HUES48 (cell line): Measurements from ENCODE around the gene YAP1.

Source experiments
- H3K27ac ChIP-seq: one replicate; pipeline ENCODE4 v1.7.0; 2013; ENCODE audit warnings: low read depth, low read length, inconsistent platforms
- H3K27me3 ChIP-seq: 2 replicates; pipeline ENCODE4 v1.6.1; 2013; ENCODE audit warnings: mild to moderate bottlenecking, low read length; ENCODE audit not compliant: control insufficient read depth, insufficient read depth
- H3K36me3 ChIP-seq: 2 replicates; pipeline ENCODE4 v1.6.1; 2013; ENCODE audit warnings: low read length; ENCODE audit not compliant: control insufficient read depth, insufficient read depth
- H3K4me1 ChIP-seq: 2 replicates; pipeline ENCODE4 v1.6.1; 2013; ENCODE audit warnings: mild to moderate bottlenecking, low read length; ENCODE audit not compliant: control insufficient read depth, insufficient read depth
- H3K4me3 ChIP-seq: 2 replicates; pipeline ENCODE4 v1.5.1; 2013; ENCODE audit warnings: mild to moderate bottlenecking, low read depth, low read length
- H3K9ac ChIP-seq: 2 replicates; pipeline ENCODE4 v1.6.1; 2013; ENCODE audit warnings: mild to moderate bottlenecking, low read depth, low read length, moderate library complexity
- H3K9me3 ChIP-seq: 2 replicates; pipeline ENCODE4 v1.6.1; 2013; ENCODE audit warnings: low read length; ENCODE audit not compliant: control insufficient read depth, insufficient read depth

The YAP1 gene

GRCh38 chr11:102158164-102158735 lies 48.0 kb downstream of the YAP1 start:
- Histone ChIP-seq H3K27ac (no peak overlapping the region), H3K9ac (no peak overlapping the region), H3K36me3 (peaks cover 12% of the 10 kb centered on the region), H3K9me3 (no peaks in the 10 kb centered on the region), H3K4me3 (no peak overlapping the region), H3K27me3 (no peaks in the 10 kb centered on the region), H3K4me1 (peaks cover 5% of the 10 kb centered on the region; the same call in 1 of the 2 replicates)

GRCh38 chr11:102163368-102163767 lies 53.1 kb downstream of the YAP1 start:
- Histone ChIP-seq H3K9me3 (no peaks in the 10 kb centered on the region), H3K27ac (no peak overlapping the region)

DNA sequence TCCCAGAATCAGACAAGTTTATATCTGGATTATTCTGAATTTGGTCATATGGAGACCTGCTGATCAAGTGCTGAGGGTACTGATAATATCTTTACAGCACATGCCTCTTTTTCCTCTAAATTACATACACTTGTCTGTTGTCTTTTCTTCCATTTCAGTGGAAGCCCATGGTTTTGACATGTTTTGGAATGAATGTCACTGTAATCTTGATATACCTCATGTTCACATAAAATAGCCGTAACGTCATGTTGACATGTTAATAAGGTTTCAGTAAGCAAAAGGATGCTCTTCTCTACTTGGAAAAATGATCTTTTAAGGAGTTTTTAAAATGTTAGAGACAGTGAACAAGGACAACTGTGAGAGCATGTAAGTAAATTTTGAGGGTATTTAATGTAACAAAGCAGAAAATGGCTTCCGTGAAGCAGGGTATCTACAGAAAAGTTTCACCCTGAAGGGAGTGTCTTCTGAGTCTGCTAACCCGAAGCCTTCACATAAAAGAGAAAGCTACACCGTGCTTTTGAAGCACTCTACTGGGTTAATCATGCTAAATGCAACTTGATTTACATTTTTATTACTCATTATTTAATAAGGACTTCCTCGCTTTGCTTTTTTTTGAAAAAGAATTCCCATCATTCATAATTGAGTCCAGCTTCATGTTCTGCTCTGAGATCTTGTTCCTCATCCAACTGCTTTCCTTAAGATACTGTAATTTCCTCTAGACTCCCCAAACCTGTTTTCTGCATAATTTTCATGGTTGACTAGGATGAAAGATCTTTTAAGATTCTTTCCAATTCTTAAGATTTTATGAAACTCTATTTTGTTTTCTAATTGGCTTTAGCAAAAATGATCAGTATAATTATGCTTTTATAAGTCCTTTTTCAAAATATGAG lies 56.2 kb downstream of the YAP1 start:
- H3K36me3 ChIP-seq, result peaks cover 20% of the 10 kb centered on the region
- H3K27ac ChIP-seq, result no peak overlapping the region
- no peak overlapping the region for H3K9ac ChIP-seq
- H3K4me1 ChIP-seq, result peaks cover 7% of the 10 kb centered on the region
- H3K27me3 ChIP-seq, result no peaks in the 10 kb centered on the region
- no peaks in the 10 kb centered on the region for H3K9me3 ChIP-seq
- H3K4me3 ChIP-seq, result no peak overlapping the region

More at GRCh38 chr11:102163368-102163767, 53.1 kb downstream of the YAP1 start:
- Histone ChIP-seq H3K27me3 (no peaks in the 10 kb centered on the region), H3K9ac (no peak overlapping the region), H3K36me3 (peaks cover 20% of the 10 kb centered on the region), H3K4me3 (no peak overlapping the region), H3K4me1 (peaks cover 3% of the 10 kb centered on the region)

DNA sequence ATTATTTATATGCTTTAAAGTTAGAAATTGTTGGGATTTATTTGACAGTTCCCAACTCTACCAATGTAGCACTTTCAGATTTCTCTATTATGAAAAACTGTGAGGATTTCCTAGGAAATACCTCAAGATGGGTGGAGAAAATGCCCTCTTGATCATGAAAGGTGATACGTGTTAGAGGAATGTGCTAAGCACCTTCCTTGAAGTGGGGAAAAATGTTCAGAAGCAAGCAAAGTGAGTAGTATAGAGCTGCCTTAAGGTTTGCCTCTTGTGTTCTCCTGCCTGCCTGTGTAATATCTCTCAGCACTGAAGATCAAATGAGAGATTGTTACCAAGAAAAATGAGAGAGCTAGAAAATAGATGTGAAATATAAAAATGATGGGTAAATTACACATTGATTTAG lies 58.2 kb downstream of the YAP1 start:
- Histone ChIP-seq H3K27ac (no peak overlapping the region), H3K36me3 (peaks cover 6% of the 10 kb centered on the region)

GRCh38 chr11:102171101-102171500 lies 60.9 kb downstream of the YAP1 start:
- no peaks in the 10 kb centered on the region for H3K9me3 ChIP-seq
- no peak overlapping the region for H3K4me3 ChIP-seq
- H3K4me1 ChIP-seq, result peaks cover 7% of the 10 kb centered on the region
- no peak overlapping the region for H3K27ac ChIP-seq
- H3K9ac ChIP-seq, result no peak overlapping the region
- H3K36me3 ChIP-seq, result peaks cover 10% of the 10 kb centered on the region
- H3K27me3 ChIP-seq, result no peaks in the 10 kb centered on the region

More for the DNA sequence above, 58.2 kb downstream of the YAP1 start:
- no peaks in the 10 kb centered on the region for H3K27me3 ChIP-seq
- H3K4me3 ChIP-seq, result no peak overlapping the region
- H3K9me3 ChIP-seq, result no peaks in the 10 kb centered on the region
- H3K4me1 ChIP-seq, result peaks cover 7% of the 10 kb centered on the region
- no peak overlapping the region for H3K9ac ChIP-seq

GRCh38 chr11:102172127-102172848 lies 62.0 kb downstream of the YAP1 start:
- peaks cover 7% of the 10 kb centered on the region for H3K4me1 ChIP-seq
- H3K27ac ChIP-seq, result no peak overlapping the region
- H3K4me3 ChIP-seq, result no peak overlapping the region
- no peaks in the 10 kb centered on the region for H3K9me3 ChIP-seq
- no peaks in the 10 kb centered on the region for H3K27me3 ChIP-seq
- no peak overlapping the region for H3K9ac ChIP-seq
- peaks cover 13% of the 10 kb centered on the region for H3K36me3 ChIP-seq

GRCh38 chr11:102177126-102177525 lies 66.9 kb downstream of the YAP1 start:
- Histone ChIP-seq H3K36me3 (peaks cover 30% of the 10 kb centered on the region), H3K9me3 (no peaks in the 10 kb centered on the region), H3K27ac (no peak overlapping the region), H3K27me3 (no peaks in the 10 kb centered on the region), H3K9ac (no peak overlapping the region), H3K4me1 (peaks cover 4% of the 10 kb centered on the region; the same call in 1 of the 2 replicates), H3K4me3 (no peak overlapping the region)

- peaks cover 30% of the 10 kb centered on the region for H3K36me3 ChIP-seq
- H3K4me3 ChIP-seq, result no peak overlapping the region
- no peak overlapping the region for H3K9ac ChIP-seq
- H3K9me3 ChIP-seq, result no peaks in the 10 kb centered on the region
- H3K4me1 ChIP-seq, result peaks cover 4% of the 10 kb centered on the region; the same call in 1 of the 2 replicates
- peak overlapping the region; percentile 54 for H3K27ac ChIP-seq
- no peaks in the 10 kb centered on the region for H3K27me3 ChIP-seq
These were observed 67.9 kb downstream of the YAP1 start for GRCh38 chr11:102177974-102178631.

- Histone ChIP-seq H3K9me3 (no peaks in the 10 kb centered on the region), H3K27me3 (no peaks in the 10 kb centered on the region), H3K4me1 (peaks cover 4% of the 10 kb centered on the region; the same call in 1 of the 2 replicates), H3K4me3 (no peak overlapping the region), H3K27ac (no peak overlapping the region), H3K36me3 (peaks cover 30% of the 10 kb centered on the region), H3K9ac (no peak overlapping the region)
These were observed 69.1 kb downstream of the YAP1 start for GRCh38 chr11:102179371-102179770.

DNA sequence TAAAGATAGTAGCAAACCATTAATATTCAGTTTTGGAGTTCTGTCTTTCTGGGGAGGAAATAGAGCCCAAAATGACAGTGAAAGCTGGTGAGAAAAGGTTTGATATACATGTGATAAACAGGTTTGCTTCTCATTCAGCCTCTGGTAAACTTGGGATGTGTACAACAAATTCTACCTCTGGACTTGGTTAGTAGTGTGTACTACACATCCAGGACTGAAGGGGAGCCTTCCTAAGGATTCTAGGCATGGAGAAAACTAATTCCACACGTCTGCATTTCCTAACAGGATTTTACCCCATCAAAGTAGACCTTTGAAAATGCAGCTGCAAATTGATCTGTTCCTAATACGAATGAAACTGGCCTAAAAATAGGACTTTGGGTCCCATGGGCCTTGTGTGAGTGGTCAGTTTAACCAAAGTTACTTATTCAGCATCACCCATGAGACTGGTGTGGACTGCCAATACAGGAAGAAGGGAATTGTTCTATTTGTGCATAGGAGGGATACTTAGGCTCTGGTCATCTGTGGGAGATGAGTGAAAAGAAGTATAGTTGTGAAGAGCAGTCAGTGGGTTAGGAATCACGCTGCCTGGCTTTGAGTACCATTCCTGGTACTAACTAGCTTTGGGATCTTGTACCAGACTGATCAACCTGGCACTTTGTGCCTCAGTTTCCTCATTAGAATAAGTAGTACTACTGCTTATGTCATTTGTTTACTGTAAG lies 74.2 kb downstream of the YAP1 start:
- Histone ChIP-seq H3K4me1 (peaks cover 20% of the 10 kb centered on the region), H3K36me3 (peaks cover 7% of the 10 kb centered on the region; the same call in 1 of the 2 replicates), H3K27ac (no peak overlapping the region), H3K27me3 (no peaks in the 10 kb centered on the region), H3K4me3 (no peak overlapping the region), H3K9me3 (no peaks in the 10 kb centered on the region), H3K9ac (no peak overlapping the region)
